ENCODE results near the gene PPP2R2B.

DNA sequence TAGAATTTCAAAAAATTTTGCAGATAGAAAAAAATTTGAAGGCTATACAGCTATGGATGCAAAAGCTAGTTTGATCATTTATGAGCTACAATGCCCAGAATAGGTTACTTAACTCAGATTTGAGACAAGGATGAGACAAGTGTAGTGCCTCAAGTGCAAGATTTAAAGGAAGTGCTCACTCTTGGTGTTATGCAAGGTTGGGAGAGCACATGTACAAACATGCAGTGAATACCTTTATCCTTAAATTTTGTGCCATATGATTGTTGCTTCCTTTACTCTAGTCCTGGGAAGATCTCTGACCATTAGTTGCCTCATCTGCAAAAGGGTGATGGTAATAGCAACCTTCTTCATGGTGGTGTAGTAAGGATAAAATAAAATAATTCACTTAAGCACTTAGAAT is 31.7 kb upstream of the PPP2R2B start:
- TF ChIP-seq CTCF (IDR thresholded peaks at IDR 0.05) (no peak), POLR2A (IDR thresholded peaks at IDR 0.05) (no peak)

All from esophagus squamous epithelium (tissue), 4 donors.